Endodermal cell (in vitro differentiated cells): ENCODE results near the gene ZMAT2. TPM values are rescaled to one million over a fixed set of nuclear protein-coding genes. Genes with fewer than 3 reads are reported as not detected.
"Not testable (repeated sequence)": the region's sequence is repeated elsewhere in the genome, so short reads cannot be mapped to it uniquely, and the experiment has no call there.

Experiments
- DNase-seq: peaks from one replicate; pipeline ENCODE4 v3.0.0-alpha.2; 2017
- H3K27ac ChIP-seq: 2 replicates; pipeline ENCODE4 v1.5.1; 2013; ENCODE audit warnings: mild to moderate bottlenecking, low read depth, low read length, moderate library complexity
- H3K27me3 ChIP-seq: 2 replicates; pipeline ENCODE4 v1.6.1; 2013; ENCODE audit warnings: mild to moderate bottlenecking, low read length, moderate library complexity; ENCODE audit not compliant: insufficient read depth, control insufficient read depth, poor library complexity, severe bottlenecking
- H3K36me3 ChIP-seq: 2 replicates; pipeline ENCODE4 v1.7.0; 2013; ENCODE audit warnings: mild to moderate bottlenecking, low read length, moderate library complexity; ENCODE audit not compliant: control insufficient read depth, insufficient read depth
- H3K4me1 ChIP-seq: one replicate; pipeline ENCODE4 v1.7.0; 2013; ENCODE audit warnings: low read length; ENCODE audit not compliant: control insufficient read depth, insufficient read depth
- H3K4me3 ChIP-seq: 2 replicates; pipeline ENCODE4 v1.5.1; 2013; ENCODE audit warnings: mild to moderate bottlenecking, low read length, moderate library complexity
- H3K9ac ChIP-seq: 2 replicates; pipeline ENCODE4 v1.6.1; 2013; ENCODE audit warnings: mild to moderate bottlenecking, low read length, moderate library complexity; ENCODE audit not compliant: poor library complexity, severe bottlenecking; ENCODE audit errors: extremely low read depth
- H3K9me3 ChIP-seq: 2 replicates; pipeline ENCODE4 v1.6.1; 2013; ENCODE audit warnings: mild to moderate bottlenecking, low read length, moderate library complexity; ENCODE audit not compliant: control insufficient read depth
- H3K27ac Mint-ChIP-seq: 2 replicates; pipeline ENCODE4 v1.8.0; 2020; ENCODE audit warnings: mixed read lengths
- H3K27me3 Mint-ChIP-seq: 2 replicates; pipeline ENCODE4 v1.8.0; 2021; ENCODE audit warnings: mild to moderate bottlenecking, mixed read lengths; ENCODE audit not compliant: insufficient read depth
- H3K36me3 Mint-ChIP-seq: 2 replicates; pipeline ENCODE4 v1.8.0; 2020; ENCODE audit warnings: low read depth, mixed read lengths
- H3K4me1 Mint-ChIP-seq: 2 replicates; pipeline ENCODE4 v1.8.0; 2020; ENCODE audit warnings: mixed read lengths
- H3K4me3 Mint-ChIP-seq: 2 replicates; pipeline ENCODE4 v1.8.0; 2020; ENCODE audit warnings: mild to moderate bottlenecking, moderate library complexity, mixed read lengths
- H3K9me3 Mint-ChIP-seq: 2 replicates; pipeline ENCODE4 v1.8.0; 2020; ENCODE audit warnings: mild to moderate bottlenecking, mixed read lengths
- WGBS, 2 experiments: methylation state at CpG; one replicate each; pipeline versions ENCODE4 v1.1.5 to v1.1.7; 2013; ENCODE audit warnings: missing lambda C conversion rate in 2 of 2, mixed read lengths in 1 of 2; ENCODE audit not compliant: insufficient coverage in 1 of 2, insufficient read length in 1 of 2; 5-methylcytosine and 5-hydroxymethylcytosine counted together
- total RNA-seq, 2 donors: library from RNA; stranded (reverse); fragmentation: NEBNext Ultra II Directional in 1 of 2; extraction: Animal tissue kit (Norgen Biotek cat#: 25700) in 1 of 2; gene quantifications; 2 replicates in 1 of 2; 3 replicates in 1 of 2; pipeline ENCODE4 v1.2.1, GENCODE V29; 2021
- TF ChIP-seq, protein P1 (sequence below): fragments of 200-600 bp; sonication (generic); conservative IDR thresholded peaks from 2 replicates; pipeline ENCODE4 v1.5.0; 2021; ENCODE audit warnings: antibody characterized with exemption, mild to moderate bottlenecking

ZMAT2 gene
- total RNA-seq, 2 donors from 2014 or later: 62.6 to 73.1 TPM

DNA sequence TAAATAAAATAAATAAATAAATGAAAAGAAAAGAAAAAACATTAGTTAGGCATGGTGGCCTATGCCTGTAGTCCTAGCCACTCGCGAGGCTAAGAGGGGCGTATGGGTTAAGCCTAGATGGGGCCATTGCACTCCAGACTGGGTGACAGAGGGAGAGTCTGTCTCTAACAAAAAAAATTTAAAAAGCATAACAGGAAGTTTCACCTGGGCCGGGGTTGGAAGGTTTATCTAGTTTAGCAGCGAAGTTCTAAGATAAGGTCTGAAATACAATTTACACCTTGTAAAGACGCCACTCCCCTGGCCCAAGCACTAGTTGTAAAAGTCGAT lies 18.0 kb downstream of the ZMAT2 start:
- Histone ChIP-seq H3K9me3 (no peaks in the 10 kb centered on the region), H3K27me3 (no peaks in the 10 kb centered on the region), H3K4me3 (no peak overlapping the region), H3K27ac (no peak overlapping the region), H3K4me1 (peaks cover 6% of the 10 kb centered on the region), H3K36me3 (no peaks in the 10 kb centered on the region), H3K9ac (no peak overlapping the region)
- TF ChIP-seq, protein P1, sequence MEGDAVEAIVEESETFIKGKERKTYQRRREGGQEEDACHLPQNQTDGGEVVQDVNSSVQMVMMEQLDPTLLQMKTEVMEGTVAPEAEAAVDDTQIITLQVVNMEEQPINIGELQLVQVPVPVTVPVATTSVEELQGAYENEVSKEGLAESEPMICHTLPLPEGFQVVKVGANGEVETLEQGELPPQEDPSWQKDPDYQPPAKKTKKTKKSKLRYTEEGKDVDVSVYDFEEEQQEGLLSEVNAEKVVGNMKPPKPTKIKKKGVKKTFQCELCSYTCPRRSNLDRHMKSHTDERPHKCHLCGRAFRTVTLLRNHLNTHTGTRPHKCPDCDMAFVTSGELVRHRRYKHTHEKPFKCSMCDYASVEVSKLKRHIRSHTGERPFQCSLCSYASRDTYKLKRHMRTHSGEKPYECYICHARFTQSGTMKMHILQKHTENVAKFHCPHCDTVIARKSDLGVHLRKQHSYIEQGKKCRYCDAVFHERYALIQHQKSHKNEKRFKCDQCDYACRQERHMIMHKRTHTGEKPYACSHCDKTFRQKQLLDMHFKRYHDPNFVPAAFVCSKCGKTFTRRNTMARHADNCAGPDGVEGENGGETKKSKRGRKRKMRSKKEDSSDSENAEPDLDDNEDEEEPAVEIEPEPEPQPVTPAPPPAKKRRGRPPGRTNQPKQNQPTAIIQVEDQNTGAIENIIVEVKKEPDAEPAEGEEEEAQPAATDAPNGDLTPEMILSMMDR: no peak
- Mint-ChIP-seq H3K36me3 (no peaks in the 10 kb centered on the region), H3K4me1 (no peaks in the 10 kb centered on the region), H3K27ac (peak overlapping the region; percentile 86), H3K9me3 (no peaks in the 10 kb centered on the region), H3K4me3 (no peak overlapping the region), H3K27me3 (peaks cover 3% of the 10 kb centered on the region)
- 79 to 84% methylated on average over 7 of the region's 7 CpGs for WGBS, 2 experiments
- DNase-seq: no peak

DNA sequence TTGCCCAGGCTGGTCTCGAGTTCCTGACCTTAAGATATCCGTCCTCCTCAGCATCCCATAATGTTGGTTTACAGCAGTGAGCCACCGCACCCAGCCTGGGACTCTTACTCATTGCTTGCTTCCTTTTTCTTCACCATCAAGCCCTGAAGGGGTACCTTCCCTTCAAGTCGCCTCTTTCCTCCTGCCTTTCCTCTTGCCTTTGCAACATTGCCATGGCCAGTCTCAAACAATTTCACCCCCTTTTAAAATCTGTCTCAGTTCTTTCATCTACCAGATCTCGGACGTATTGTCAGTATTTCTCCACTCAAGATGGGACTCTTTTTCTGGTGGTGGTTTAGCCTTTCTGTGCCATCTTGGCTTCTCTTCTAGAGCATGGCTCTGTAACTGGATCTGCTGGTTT lies 20.5 kb downstream of the ZMAT2 start:
- H3K4me3 Mint-ChIP-seq, H3K9ac ChIP-seq, H3K4me3 ChIP-seq, H3K27ac ChIP-seq, H3K9me3 ChIP-seq, H3K9me3 Mint-ChIP-seq, H3K36me3 Mint-ChIP-seq, H3K4me1 ChIP-seq, H3K27me3 ChIP-seq, H3K27me3 Mint-ChIP-seq, H3K27ac Mint-ChIP-seq, DNase-seq, H3K36me3 ChIP-seq, H3K4me1 Mint-ChIP-seq: not testable (repeated sequence)
- WGBS, 2 experiments: 57 to 69% methylated on average over 2 to 6 of the region's 6 CpGs

DNA sequence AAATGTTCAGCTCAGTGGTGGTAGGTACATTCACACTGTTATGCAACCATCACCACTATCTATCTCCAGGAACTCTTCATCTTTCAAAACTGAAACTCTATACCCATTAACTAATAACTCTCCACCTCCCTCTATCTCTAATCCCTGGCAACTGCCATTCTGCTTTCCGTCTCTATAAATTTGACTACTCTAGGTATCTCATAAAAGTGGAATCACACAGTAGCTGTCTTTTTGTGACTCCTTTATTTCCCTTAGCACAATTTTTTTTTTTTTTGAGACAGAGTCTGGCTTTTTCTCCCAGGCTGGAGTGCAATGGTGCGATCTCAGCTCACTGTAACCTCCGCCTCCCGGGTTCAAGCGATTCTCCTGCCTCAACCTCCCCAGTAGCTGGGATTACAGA lies 21.1 kb downstream of the ZMAT2 start:
- H3K27me3 Mint-ChIP-seq, H3K9me3 ChIP-seq, H3K27ac Mint-ChIP-seq, H3K4me3 ChIP-seq, H3K36me3 ChIP-seq, H3K4me1 ChIP-seq, H3K27me3 ChIP-seq, H3K27ac ChIP-seq, H3K4me3 Mint-ChIP-seq, H3K9me3 Mint-ChIP-seq, H3K9ac ChIP-seq, H3K4me1 Mint-ChIP-seq, DNase-seq, H3K36me3 Mint-ChIP-seq: not testable (repeated sequence)
- TF ChIP-seq, protein P1: peak; percentile 15
- WGBS, 2 experiments: 89 to 95% methylated on average over 5 of the region's 5 CpGs

DNA sequence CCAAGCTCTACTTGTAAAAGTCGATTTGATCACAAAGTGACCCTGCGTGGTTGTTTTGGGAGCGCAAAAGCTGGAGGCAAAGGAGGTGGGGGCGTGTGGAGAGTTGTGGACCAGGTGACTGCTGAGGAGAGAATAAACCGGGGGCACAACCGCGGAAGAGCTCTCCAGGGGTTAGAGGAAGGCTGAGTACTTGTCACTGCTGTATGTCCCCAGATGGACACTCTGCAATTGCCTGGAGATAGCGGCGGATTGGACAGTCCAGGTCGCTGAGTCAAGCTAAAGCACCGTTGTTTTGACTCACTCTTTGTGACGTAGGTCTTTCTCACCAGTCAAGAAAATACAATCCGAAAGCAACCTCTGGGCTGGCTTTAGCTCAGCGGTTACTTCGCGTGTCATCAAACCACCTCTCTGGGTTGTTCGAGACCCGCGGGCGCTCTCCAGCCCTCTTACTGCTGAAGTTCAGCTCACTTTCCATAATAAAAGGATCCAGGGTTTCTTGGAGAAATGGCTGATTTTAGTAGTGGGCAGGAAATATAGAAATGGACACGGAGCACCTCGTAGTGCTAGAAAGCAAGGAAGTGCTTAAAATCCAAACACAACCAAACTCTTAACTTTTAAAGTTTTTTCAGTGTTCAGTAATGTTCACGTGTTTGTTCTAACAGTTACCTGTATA lies 25.7 kb downstream of the ZMAT2 start:
- peak overlapping the region; percentile 91 for H3K4me3 ChIP-seq
- H3K27me3 Mint-ChIP-seq: peaks cover 15% of the 10 kb centered on the region
- no peaks in the 10 kb centered on the region for H3K9me3 ChIP-seq
- no peak overlapping the region for H3K9ac ChIP-seq
- WGBS, 2 experiments: 5 to 6% methylated on average over 8 to 23 of the region's 23 CpGs
- H3K9me3 Mint-ChIP-seq: no peaks in the 10 kb centered on the region
- H3K4me3 Mint-ChIP-seq: peak overlapping the region; percentile 68
- peaks cover 5% of the 10 kb centered on the region for H3K27me3 ChIP-seq
- TF ChIP-seq, protein P1: no peak
- DNase-seq: peak; percentile 93
- peaks cover 1% of the 10 kb centered on the region for H3K4me1 Mint-ChIP-seq
- H3K36me3 Mint-ChIP-seq: no peaks in the 10 kb centered on the region
- H3K27ac ChIP-seq: no peak overlapping the region
- H3K36me3 ChIP-seq: no peaks in the 10 kb centered on the region
- H3K4me1 ChIP-seq: no peaks in the 10 kb centered on the region
- H3K27ac Mint-ChIP-seq: peak overlapping the region; percentile 77
